Measurements from ENCODE around the gene PTPRD.

- TF ChIP-seq POLR2AphosphoS5 (IDR thresholded peaks at IDR 0.05; ENCODE audit: low read depth, low read length) (no peak), REST (IDR thresholded peaks at IDR 0.05; ENCODE audit: low read depth) (no peak), POLR2A (IDR thresholded peaks at IDR 0.05; ENCODE audit: borderline replicate concordance, extremely low read depth, insufficient read depth, insufficient read length) (no peak), RAD21 (IDR thresholded peaks at IDR 0.05; ENCODE audit: low read depth) (no peak), CTCF (IDR thresholded peaks at IDR 0.05 in 2 of 3, conservative IDR thresholded peaks at IDR 0.05 in 1 of 3; ENCODE audit: borderline replicate concordance in 1 of 3, insufficient read depth in 1 of 3, low read depth in 2 of 3, low read length in 2 of 3) (no peak), MAX (IDR thresholded peaks at IDR 0.05) (no peak), ATF3 (IDR thresholded peaks at IDR 0.05) (no peak), EZH2 (IDR thresholded peaks at IDR 0.05) (no peak)
Observed at GRCh38 chr9:8874482-8874881, 1738.3 kb downstream of the PTPRD start.
